Liver (tissue), 3 donors: ENCODE data around the gene C4B.
"Not testable (repeated sequence)": the region's sequence is repeated elsewhere in the genome, so short reads cannot be mapped to it uniquely, and the experiment has no call there.

Source experiments
- ATF3 ChIP-seq: IDR thresholded peaks from 2 replicates; pipeline ENCODE4 v1.6.1; 2016; ENCODE audit warnings: antibody characterized with exemption
- CTCF ChIP-seq: fragments of 150-350 bp; IDR thresholded peaks from 2 replicates; pipeline ENCODE4 v1.5.1; 2017; ENCODE audit warnings: improper control_type of control experiment, low read depth, low read length; ENCODE audit not compliant: missing input control
- FOXA1 ChIP-seq: IDR thresholded peaks from 2 replicates; pipeline ENCODE4 v1.6.1; 2016; ENCODE audit warnings: antibody characterized with exemption
- GABPA ChIP-seq, 2 donors: IDR thresholded peaks in 1 of 2; conservative IDR thresholded peaks in 1 of 2; 2 replicates each; pipeline ENCODE4 v1.6.1; 2016; ENCODE audit warnings: antibody characterized with exemption in 2 of 2, mild to moderate bottlenecking in 1 of 2, moderate library complexity in 1 of 2
- MAX ChIP-seq: IDR thresholded peaks from 2 replicates; pipeline ENCODE4 v1.6.1; 2016; ENCODE audit warnings: antibody characterized with exemption
- RAD21 ChIP-seq, 2 donors: IDR thresholded peaks; 2 replicates each; pipeline ENCODE4 v1.6.1; 2016; ENCODE audit warnings: antibody characterized with exemption in 2 of 2, mild to moderate bottlenecking in 2 of 2
- REST ChIP-seq: IDR thresholded peaks from 2 replicates; pipeline ENCODE4 v1.6.1; 2016; ENCODE audit warnings: antibody characterized with exemption, mild to moderate bottlenecking
- SP1 ChIP-seq: IDR thresholded peaks from 2 replicates; pipeline ENCODE4 v1.6.1; 2018; ENCODE audit warnings: antibody characterized with exemption, mild to moderate bottlenecking
- TAF1 ChIP-seq: conservative IDR thresholded peaks from 2 replicates; pipeline ENCODE4 v1.6.1; 2016; ENCODE audit warnings: antibody characterized with exemption, mild to moderate bottlenecking
- YY1 ChIP-seq: IDR thresholded peaks from 2 replicates; pipeline ENCODE4 v1.6.1; 2016; ENCODE audit warnings: antibody characterized with exemption, mild to moderate bottlenecking
- ZBTB33 ChIP-seq: IDR thresholded peaks from 2 replicates; pipeline ENCODE4 v1.6.1; 2016; ENCODE audit warnings: antibody characterized with exemption
- donor health status: healthy.
- donor health status: healthy.

DNA sequence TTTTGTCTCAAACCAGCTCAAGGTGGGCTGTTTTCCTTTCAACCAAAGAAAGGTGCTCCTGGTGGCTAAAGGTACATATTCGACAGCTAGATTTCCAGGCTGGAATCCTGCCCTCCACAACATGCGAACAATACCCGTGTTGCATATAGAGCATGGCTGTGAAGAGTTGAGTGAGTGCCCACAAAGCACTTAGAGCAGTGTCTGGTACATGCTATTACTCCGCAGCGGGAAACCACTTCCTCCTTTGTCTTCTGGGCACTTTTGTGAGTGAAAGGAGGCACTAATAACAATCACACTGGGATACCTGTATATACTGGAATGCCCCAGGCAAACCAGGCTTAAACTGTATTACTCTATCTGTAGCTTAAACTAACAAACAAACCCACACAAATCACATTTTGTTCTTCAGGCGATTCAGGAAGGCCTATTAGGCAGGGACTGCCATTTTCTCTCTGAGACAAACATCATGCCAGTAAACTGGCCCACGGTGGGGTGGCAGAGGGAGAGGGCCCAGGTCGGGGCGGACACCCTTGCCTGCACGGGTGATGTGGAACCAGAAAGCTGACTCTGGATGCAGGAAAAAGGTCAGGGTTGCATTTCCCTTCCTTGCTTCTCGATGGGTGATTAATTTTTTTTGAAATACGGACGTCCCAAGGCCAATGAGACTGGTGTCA lies 9.6 kb upstream of the C4B start:
- not testable (repeated sequence) for TF ChIP-seq CTCF; YY1; ATF3; MAX; SP1; TAF1; REST; RAD21 (IDR thresholded peaks at IDR 0.05); ZBTB33; GABPA (IDR thresholded peaks at IDR 0.05 in 1 of 2, conservative IDR thresholded peaks at IDR 0.05 in 1 of 2); FOXA1
